Transverse colon (tissue), 4 donors: ENCODE measurements around the gene CDH22. TPM values are rescaled to one million over a fixed set of nuclear protein-coding genes. Genes with fewer than 3 reads are reported as not detected.

Experiments
- DNase-seq: peaks from one replicate; pipeline ENCODE4 v3.0.0-alpha.2; 2019
- H3K27ac ChIP-seq, 4 donors: fragments of 200-600 bp; sonication (generic); 2 replicates each; pipeline ENCODE4 v1.5.1; 2016 to 2018; ENCODE audit warnings: inconsistent platforms in 4 of 4
- H3K27me3 ChIP-seq: fragments of 200-600 bp; sonication (generic); 2 replicates; pipeline ENCODE4 v1.5.1; 2017; ENCODE audit warnings: inconsistent platforms
- H3K36me3 ChIP-seq, 4 donors: fragments of 200-600 bp; sonication (generic); 2 replicates each; pipeline ENCODE4 v1.5.1; 2017 to 2019; ENCODE audit warnings: inconsistent platforms in 4 of 4
- H3K4me1 ChIP-seq, 4 donors: fragments of 200-600 bp; sonication (generic); 2 replicates each; pipeline ENCODE4 v1.5.1; 2017 to 2020; ENCODE audit warnings: inconsistent platforms in 4 of 4
- H3K4me3 ChIP-seq, 4 donors: fragments of 200-600 bp; sonication (generic); 1 replicate in 1 of 4; 2 replicates in 3 of 4; pipeline versions ENCODE4 v1.5.1 to v1.6.1; 2017 to 2019; ENCODE audit warnings: inconsistent platforms in 4 of 4
- H3K9me3 ChIP-seq, 2 donors: fragments of 200-600 bp; sonication (generic); 2 replicates each; pipeline ENCODE4 v1.5.1; 2017 to 2019; ENCODE audit warnings: inconsistent platforms in 2 of 2
- CTCF ChIP-seq, 5 experiments: fragments of 200-600 bp in 3 of 5; fragments of 450-650 bp in 2 of 5; sonication (generic) in 3 of 5; IDR thresholded peaks; 1 replicate in 2 of 5; 2 replicates in 3 of 5; pipeline ENCODE4 v1.5.1; 2016 to 2017; ENCODE audit warnings: antibody characterized with exemption in 5 of 5, inconsistent platforms in 3 of 5, mild to moderate bottlenecking in 2 of 5, moderate library complexity in 1 of 5
- EP300 ChIP-seq: sonication (generic); formaldehyde crosslinking; IDR thresholded peaks from one replicate; pipeline ENCODE4 v1.6.1; 2017; ENCODE audit warnings: antibody characterized with exemption, low read depth
- POLR2A ChIP-seq: fragments of 450-650 bp; IDR thresholded peaks from one replicate; pipeline ENCODE4 v1.6.1; 2016; ENCODE audit warnings: antibody characterized with exemption, mild to moderate bottlenecking, moderate library complexity
- POLR2AphosphoS5 ChIP-seq, 3 donors: sonication (generic); formaldehyde crosslinking; IDR thresholded peaks; one replicate each; pipeline ENCODE4 v1.6.1; 2016; ENCODE audit warnings: antibody characterized with exemption in 3 of 3
- WGBS, 2 donors: methylation state at CpG; one replicate each; pipeline ENCODE4 v1.1.5; 2018; ENCODE audit warnings: low coverage in 1 of 2; 5-methylcytosine and 5-hydroxymethylcytosine counted together
- in situ Hi-C, 4 donors: fragments of 200-750 bp; cut with MboI; loops; one replicate each; pipeline versions ENCODE4 v1.15.0 to v1.15.1; 2017; ENCODE audit warnings: low sequenced_read_pairs in 3 of 4, low pct_ligation_motif_present in 1 of 4, low pct_unique_long_range_greater_than_20kb in 1 of 4
- intact Hi-C: fragments of 100-400 bp; cut with DNase I; formaldehyde crosslinking; loops from one replicate; pipeline ENCODE4 v1.15.1; 2023; ENCODE audit warnings: low total_unique reads
- total RNA-seq, 4 donors: library from RNA; depleted of rRNA; stranded (reverse); fragments of >200 nt; gene quantifications; one replicate each; pipeline ENCODE4 v1.1.0, GENCODE V29; 2016

Gene CDH22
- total RNA-seq, 4 donors from 2014 or later: not detected

DNA sequence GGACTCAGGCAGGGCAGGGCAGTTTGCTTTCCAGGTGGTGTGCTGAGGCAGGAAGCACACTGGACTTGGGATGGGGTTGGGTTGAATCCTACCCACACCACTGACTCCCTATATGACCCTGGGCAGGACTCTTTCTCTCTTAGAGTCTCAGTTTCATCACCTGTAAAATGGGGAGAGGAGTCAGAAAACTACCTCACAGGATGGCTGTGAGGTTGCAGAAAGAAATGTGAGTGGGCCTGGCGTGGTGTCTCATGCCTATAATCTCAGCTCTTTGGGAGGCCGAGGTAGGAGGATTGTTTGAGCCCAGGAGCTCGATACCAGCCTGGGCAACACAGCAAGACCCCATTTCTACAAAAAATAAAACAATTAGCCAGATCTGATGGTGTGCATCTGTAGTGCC lies 122.9 kb downstream of the CDH22 start:
- no peak for DNase-seq
- Histone ChIP-seq H3K27me3 (peaks cover 26% of the 10 kb centered on the region), H3K9me3 (no peaks in the 10 kb centered on the region), H3K36me3 (no peaks in the 10 kb centered on the region), H3K27ac (no peak overlapping the region), H3K4me3 (no peak overlapping the region), H3K4me1 (no peaks in the 10 kb centered on the region)
- WGBS, 2 donors: 83 to 100% methylated on average over 1 to 3 of the region's 3 CpGs
- in situ Hi-C loops: no loop called here
- intact Hi-C loops: no loop called here
- TF ChIP-seq CTCF (IDR thresholded peaks at IDR 0.05) (no peak), POLR2AphosphoS5 (IDR thresholded peaks at IDR 0.05) (no peak), POLR2A (no peak), EP300 (no peak)

- TF ChIP-seq POLR2A (no peak), EP300 (no peak), CTCF (IDR thresholded peaks at IDR 0.05) (no peak), POLR2AphosphoS5 (IDR thresholded peaks at IDR 0.05) (no peak)
- Histone ChIP-seq H3K27me3 (peaks cover 29% of the 10 kb centered on the region), H3K9me3 (no peaks in the 10 kb centered on the region), H3K4me1 (no peaks in the 10 kb centered on the region), H3K27ac (no peak overlapping the region), H3K4me3 (no peak overlapping the region), H3K36me3 (no peaks in the 10 kb centered on the region)
- in situ Hi-C loops: no loop called here
- intact Hi-C loops: no loop called here
- 60 to 65% methylated on average over 4 to 5 of the region's 5 CpGs for WGBS, 2 donors
- DNase-seq: no peak
These were observed 124.5 kb downstream of the CDH22 start for GRCh38 chr20:46183768-46184167.

GRCh38 chr20:46182276-46183200 lies 125.8 kb downstream of the CDH22 start:
- TF ChIP-seq CTCF (IDR thresholded peaks at IDR 0.05): no peak
- TF ChIP-seq EP300: no peak
- TF ChIP-seq POLR2A: no peak
- TF ChIP-seq POLR2AphosphoS5 (IDR thresholded peaks at IDR 0.05): no peak

DNA sequence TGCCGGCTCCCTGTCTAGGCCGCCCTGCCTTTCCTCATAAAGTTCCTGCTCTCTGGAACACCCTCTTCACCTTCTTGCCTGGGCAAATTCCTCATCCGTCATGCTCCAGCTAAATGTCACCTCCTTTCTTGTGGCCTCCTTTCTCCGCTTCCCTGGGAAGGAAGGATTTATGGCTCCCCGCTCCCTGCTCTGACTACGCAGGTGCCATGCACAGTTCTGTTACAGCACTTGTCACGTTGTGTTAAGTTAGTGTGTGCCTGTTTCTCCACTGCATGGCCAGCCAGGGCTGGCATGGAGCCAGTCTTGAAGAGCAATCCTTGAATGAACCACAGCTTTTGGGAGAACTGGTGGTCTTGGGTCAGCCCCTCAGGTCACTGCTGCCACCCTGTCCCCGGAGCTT lies 128.4 kb downstream of the CDH22 start:
- intact Hi-C loops (no loop called here), in situ Hi-C loops (loop anchor here in 2 of 4 donors (5.0 to 10.0 kb wide), 2 partner anchors 158 to 165 kb away; no protein-coding TSS in a partner anchor)
- H3K4me3 ChIP-seq: no peak overlapping the region
- no peak overlapping the region for H3K27ac ChIP-seq
- H3K4me1 ChIP-seq: no peaks in the 10 kb centered on the region
- H3K36me3 ChIP-seq: no peaks in the 10 kb centered on the region
- no peaks in the 10 kb centered on the region for H3K9me3 ChIP-seq
- no peak for TF ChIP-seq POLR2A
- TF ChIP-seq EP300: no peak
- no peak for TF ChIP-seq POLR2AphosphoS5 (IDR thresholded peaks at IDR 0.05)
- no peak for TF ChIP-seq CTCF (IDR thresholded peaks at IDR 0.05)
- H3K27me3 ChIP-seq: peaks cover 51% of the 10 kb centered on the region
- DNase-seq: no peak
- WGBS, 2 donors: 38 to 81% methylated on average over 4 to 7 of the region's 8 CpGs

More at GRCh38 chr20:46182276-46183200, 125.8 kb downstream of the CDH22 start:
- intact Hi-C loops: no loop called here
- DNase-seq: no peak
- 40 to 54% methylated on average over 1 to 13 of the region's 13 CpGs for WGBS, 2 donors
- Histone ChIP-seq H3K27me3 (peaks cover 27% of the 10 kb centered on the region), H3K9me3 (no peaks in the 10 kb centered on the region), H3K27ac (no peak overlapping the region), H3K4me1 (no peaks in the 10 kb centered on the region), H3K36me3 (no peaks in the 10 kb centered on the region), H3K4me3 (no peak overlapping the region)
- in situ Hi-C loops: no loop called here
